A673 (cell line): ENCODE results near the gene VWA5B1. TPM values are rescaled to one million over a fixed set of nuclear protein-coding genes. Genes with fewer than 3 reads are reported as not detected.

Source experiments
- BruUV-seq: library from RNA; stranded (reverse); fragments of 400-500 nt; replicated peaks from 2 replicates; lab custom pipeline; 2021; lab: Mats Ljungman, UMichigan
- CTCF ChIA-PET: fragments of 300-600 bp; sonication (Branson Sonifier 250); formaldehyde crosslinking; loops from one replicate; lab custom pipeline; 2022; ENCODE audit warnings: antibody characterized with exemption; lab: Charles Lee
- POLR2A ChIA-PET: fragments of 300-600 bp; sonication (Branson Sonifier 250); formaldehyde crosslinking; loops from one replicate; lab custom pipeline; 2022; ENCODE audit warnings: antibody characterized with exemption; ENCODE audit not compliant: low non-redundant PET; lab: Charles Lee
- DNase-seq: peaks from one replicate; pipeline ENCODE4 v3.0.0-alpha.2; 2015; ENCODE audit warnings: low spot score
- H3K27ac ChIP-seq: fragments of 200-600 bp; sonication (generic); 2 replicates; pipeline ENCODE4 v1.5.1; 2016; ENCODE audit warnings: mixed run types, low read depth, mild to moderate bottlenecking, mixed read lengths, antibody characterized with exemption, low read length; ENCODE audit not compliant: poor library complexity, severe bottlenecking
- H3K27me3 ChIP-seq: fragments of 200-600 bp; sonication (generic); replicated peaks from 2 replicates; pipeline ENCODE4 v1.6.1; 2017; ENCODE audit warnings: mixed run types, low read depth, mild to moderate bottlenecking, mixed read lengths, antibody characterized with exemption, low read length; ENCODE audit not compliant: insufficient read depth, poor library complexity
- H3K36me3 ChIP-seq: fragments of 200-600 bp; sonication (generic); 2 replicates; pipeline ENCODE4 v1.6.1; 2016; ENCODE audit warnings: mixed run types, mild to moderate bottlenecking, mixed read lengths, antibody characterized with exemption, low read length; ENCODE audit not compliant: insufficient read depth, poor library complexity, severe bottlenecking
- H3K4me1 ChIP-seq: fragments of 200-600 bp; sonication (generic); 2 replicates; pipeline ENCODE4 v1.6.1; 2017; ENCODE audit warnings: mixed run types, mild to moderate bottlenecking, mixed read lengths, antibody characterized with exemption, low read length; ENCODE audit not compliant: insufficient read depth, poor library complexity, severe bottlenecking
- H3K4me3 ChIP-seq: fragments of 200-600 bp; sonication (generic); 2 replicates; pipeline ENCODE4 v1.5.1; 2016; ENCODE audit warnings: low read depth, mixed run types, mild to moderate bottlenecking, mixed read lengths, low read length; ENCODE audit not compliant: poor library complexity, severe bottlenecking
- H3K9me3 ChIP-seq: fragments of 200-600 bp; sonication (generic); 2 replicates; pipeline ENCODE4 v1.6.1; 2016; ENCODE audit warnings: mixed run types, low read depth, mild to moderate bottlenecking, mixed read lengths, antibody characterized with exemption, low read length; ENCODE audit not compliant: poor library complexity, severe bottlenecking
- EZH2 ChIP-seq: fragments of 200-600 bp; sonication (generic); IDR thresholded peaks from 2 replicates; pipeline ENCODE4 v1.6.1; 2017; ENCODE audit warnings: borderline replicate concordance, low read depth, mild to moderate bottlenecking, mixed read lengths, antibody characterized with exemption, low read length; ENCODE audit not compliant: poor library complexity, severe bottlenecking
- intact Hi-C: fragments of 100-400 bp; cut with micrococcal nuclease; formaldehyde crosslinking; loops from one replicate; pipeline ENCODE4 v1.10.0; 2022; ENCODE audit not compliant: unreplicated experiment
- total RNA-seq: library from RNA; stranded (reverse); gene quantifications from 2 replicates; pipeline ENCODE4 v1.2.3, GENCODE V29; 2021
- TF ChIP-seq, protein P1 (sequence below): fragments of 300-800, 200-600 bp; sonication (generic); conservative IDR thresholded peaks from 2 replicates; pipeline ENCODE4 v1.5.1; 2017; ENCODE audit warnings: low read depth, mild to moderate bottlenecking, antibody characterized with exemption, low read length, moderate library complexity, mixed read lengths

Gene VWA5B1
- total RNA-seq, 1 experiment from 2014 or later: not detected

DNA sequence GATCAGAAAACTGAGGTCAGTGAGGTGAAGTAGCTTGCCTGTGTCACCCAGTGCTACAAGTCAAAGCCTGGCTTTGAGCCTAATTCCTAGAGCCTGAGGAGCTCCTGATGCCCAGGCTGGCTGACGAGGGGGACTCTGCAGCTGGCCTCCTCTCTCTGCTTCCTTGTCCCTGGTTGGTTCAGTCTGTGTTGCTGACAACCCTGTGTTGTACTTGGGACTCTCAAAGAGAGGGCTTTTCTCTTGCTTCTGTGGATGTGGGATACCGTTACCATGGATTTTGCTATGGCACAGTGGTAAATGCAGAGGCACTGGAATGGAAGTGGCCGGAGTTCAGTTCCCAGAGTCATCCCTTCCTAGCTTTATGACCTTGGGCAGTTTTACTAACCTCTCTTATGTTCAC lies 8.0 kb downstream of the VWA5B1 start:
- no peak for DNase-seq
- Histone ChIP-seq H3K27ac (no peak overlapping the region), H3K27me3 (peaks cover 22% of the 10 kb centered on the region), H3K4me3 (no peak overlapping the region), H3K36me3 (no peaks in the 10 kb centered on the region), H3K4me1 (no peaks in the 10 kb centered on the region), H3K9me3 (no peaks in the 10 kb centered on the region)
- ChIA-PET CTCF (no interaction called here), POLR2A (no interaction called here)
- TF ChIP-seq EZH2: no peak
- TF ChIP-seq, protein P1, sequence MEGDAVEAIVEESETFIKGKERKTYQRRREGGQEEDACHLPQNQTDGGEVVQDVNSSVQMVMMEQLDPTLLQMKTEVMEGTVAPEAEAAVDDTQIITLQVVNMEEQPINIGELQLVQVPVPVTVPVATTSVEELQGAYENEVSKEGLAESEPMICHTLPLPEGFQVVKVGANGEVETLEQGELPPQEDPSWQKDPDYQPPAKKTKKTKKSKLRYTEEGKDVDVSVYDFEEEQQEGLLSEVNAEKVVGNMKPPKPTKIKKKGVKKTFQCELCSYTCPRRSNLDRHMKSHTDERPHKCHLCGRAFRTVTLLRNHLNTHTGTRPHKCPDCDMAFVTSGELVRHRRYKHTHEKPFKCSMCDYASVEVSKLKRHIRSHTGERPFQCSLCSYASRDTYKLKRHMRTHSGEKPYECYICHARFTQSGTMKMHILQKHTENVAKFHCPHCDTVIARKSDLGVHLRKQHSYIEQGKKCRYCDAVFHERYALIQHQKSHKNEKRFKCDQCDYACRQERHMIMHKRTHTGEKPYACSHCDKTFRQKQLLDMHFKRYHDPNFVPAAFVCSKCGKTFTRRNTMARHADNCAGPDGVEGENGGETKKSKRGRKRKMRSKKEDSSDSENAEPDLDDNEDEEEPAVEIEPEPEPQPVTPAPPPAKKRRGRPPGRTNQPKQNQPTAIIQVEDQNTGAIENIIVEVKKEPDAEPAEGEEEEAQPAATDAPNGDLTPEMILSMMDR: no peak
- no TSS peak for BruUV-seq
- intact Hi-C loops: no loop called here

DNA sequence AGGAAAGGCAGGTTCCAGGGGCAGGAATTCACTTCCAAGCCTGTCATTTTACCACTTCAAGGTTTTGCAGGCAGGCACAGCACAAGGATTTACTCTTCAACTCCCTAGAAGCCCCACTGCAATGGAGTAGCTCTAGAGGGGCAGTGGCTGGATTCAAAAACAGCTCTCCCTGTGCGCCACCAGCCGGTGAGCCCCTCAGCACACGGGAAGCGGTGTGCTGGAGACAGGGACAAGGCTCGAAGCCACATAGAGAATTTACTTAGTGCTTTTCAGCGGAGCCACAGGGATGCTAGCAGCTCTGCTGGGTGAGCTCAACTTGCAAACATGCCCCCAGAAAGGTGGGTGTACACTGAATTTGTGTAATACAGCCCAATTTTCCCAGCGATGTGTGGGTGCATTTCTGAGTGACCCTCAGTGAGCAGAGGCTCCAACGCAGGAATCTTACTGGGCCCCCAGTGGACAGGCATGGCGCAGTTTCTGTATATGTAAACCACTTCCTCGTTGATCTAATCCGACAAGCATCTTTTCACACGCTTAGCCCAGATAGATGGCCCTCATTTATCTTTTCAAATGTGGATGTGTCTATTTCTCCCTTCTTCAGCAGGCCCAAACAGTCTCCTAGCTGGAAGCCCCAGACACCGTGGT lies 10.9 kb downstream of the VWA5B1 start:
- H3K4me1 ChIP-seq: no peaks in the 10 kb centered on the region
- H3K4me3 ChIP-seq: no peak overlapping the region
- no peaks in the 10 kb centered on the region for H3K36me3 ChIP-seq
- POLR2A ChIA-PET: interaction anchor here (0.7 kb wide), 1 partner anchor 10 kb away, joined by 3 read pairs; no protein-coding TSS in a partner anchor
- intact Hi-C loops: no loop called here
- no peaks in the 10 kb centered on the region for H3K9me3 ChIP-seq
- H3K27ac ChIP-seq: no peak overlapping the region
- H3K27me3 ChIP-seq: peaks cover 25% of the 10 kb centered on the region
- CTCF ChIA-PET: no interaction called here
- TF ChIP-seq, protein P1: no peak
- TF ChIP-seq EZH2: no peak
- BruUV-seq: no TSS peak
- DNase-seq: no peak

DNA sequence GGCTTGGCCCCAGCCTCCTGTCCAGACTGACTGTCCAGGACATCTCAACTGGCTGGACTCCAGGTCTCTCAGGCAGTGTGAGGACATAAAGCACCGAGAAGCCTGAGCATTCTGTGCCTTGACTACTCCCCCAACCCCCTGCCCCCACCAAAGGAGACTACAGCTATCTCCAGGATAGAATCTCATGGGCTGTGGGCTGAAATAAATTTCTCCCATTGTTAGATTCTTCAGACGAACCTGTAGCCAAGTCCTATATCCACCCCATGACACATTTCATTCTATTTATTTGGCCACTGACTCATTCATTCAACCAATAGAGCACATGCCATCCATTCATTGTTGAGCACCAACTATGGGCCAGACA lies 11.4 kb downstream of the VWA5B1 start:
- peaks cover 20% of the 10 kb centered on the region for H3K27me3 ChIP-seq
- no TSS peak for BruUV-seq
- ChIA-PET POLR2A (no interaction called here), CTCF (no interaction called here)
- TF ChIP-seq, protein P1: no peak
- no peak for TF ChIP-seq EZH2
- no peaks in the 10 kb centered on the region for H3K36me3 ChIP-seq
- intact Hi-C loops: no loop called here
- H3K4me1 ChIP-seq: no peaks in the 10 kb centered on the region
- DNase-seq: no peak
- no peak overlapping the region for H3K4me3 ChIP-seq
- no peaks in the 10 kb centered on the region for H3K9me3 ChIP-seq
- no peak overlapping the region for H3K27ac ChIP-seq
